Mammary epithelial cell (primary cell): ENCODE data around the gene ANO2.

Experiments used
- EZH2 ChIP-seq: IDR thresholded peaks from 2 replicates; pipeline ENCODE4 v1.6.1; 2012; ENCODE audit warnings: low read length, inconsistent platforms, borderline replicate concordance
- TF ChIP-seq, protein P1 (sequence below), 2 donors: IDR thresholded peaks in 1 of 2; conservative IDR thresholded peaks in 1 of 2; 2 replicates each; pipeline ENCODE4 v1.5.1; 2011 to 2012; ENCODE audit warnings: inconsistent platforms in 2 of 2, low read length in 2 of 2, mild to moderate bottlenecking in 2 of 2, control low read depth in 1 of 2, low read depth in 1 of 2; ENCODE audit not compliant: insufficient read depth in 1 of 2; ENCODE audit errors: extremely low read depth in 1 of 2

DNA sequence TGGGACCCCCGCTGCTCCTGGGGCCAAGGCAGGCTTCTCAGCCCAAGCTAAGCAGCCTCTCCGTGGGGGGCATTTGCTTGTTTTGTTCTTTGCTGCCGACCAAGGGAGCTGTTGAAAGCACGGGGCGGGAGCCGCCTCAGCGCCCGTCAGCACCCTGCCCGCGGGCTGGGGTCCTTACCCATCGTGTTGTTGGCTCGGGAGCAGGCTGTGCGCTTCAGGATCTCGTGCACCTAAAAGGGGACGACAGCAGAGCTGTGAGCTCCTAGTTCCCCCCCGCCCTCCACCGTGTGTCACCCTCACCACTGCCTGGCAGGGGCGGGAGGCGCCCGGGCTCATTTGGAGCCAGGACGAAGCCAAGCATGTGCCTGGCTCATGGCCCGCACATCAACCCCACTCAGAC is 117.5 kb downstream of the ANO2 start:
- TF ChIP-seq EZH2 = no peak
- TF ChIP-seq, protein P1, sequence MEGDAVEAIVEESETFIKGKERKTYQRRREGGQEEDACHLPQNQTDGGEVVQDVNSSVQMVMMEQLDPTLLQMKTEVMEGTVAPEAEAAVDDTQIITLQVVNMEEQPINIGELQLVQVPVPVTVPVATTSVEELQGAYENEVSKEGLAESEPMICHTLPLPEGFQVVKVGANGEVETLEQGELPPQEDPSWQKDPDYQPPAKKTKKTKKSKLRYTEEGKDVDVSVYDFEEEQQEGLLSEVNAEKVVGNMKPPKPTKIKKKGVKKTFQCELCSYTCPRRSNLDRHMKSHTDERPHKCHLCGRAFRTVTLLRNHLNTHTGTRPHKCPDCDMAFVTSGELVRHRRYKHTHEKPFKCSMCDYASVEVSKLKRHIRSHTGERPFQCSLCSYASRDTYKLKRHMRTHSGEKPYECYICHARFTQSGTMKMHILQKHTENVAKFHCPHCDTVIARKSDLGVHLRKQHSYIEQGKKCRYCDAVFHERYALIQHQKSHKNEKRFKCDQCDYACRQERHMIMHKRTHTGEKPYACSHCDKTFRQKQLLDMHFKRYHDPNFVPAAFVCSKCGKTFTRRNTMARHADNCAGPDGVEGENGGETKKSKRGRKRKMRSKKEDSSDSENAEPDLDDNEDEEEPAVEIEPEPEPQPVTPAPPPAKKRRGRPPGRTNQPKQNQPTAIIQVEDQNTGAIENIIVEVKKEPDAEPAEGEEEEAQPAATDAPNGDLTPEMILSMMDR (conservative IDR thresholded peaks at IDR 0.05 in 1 of 2, IDR thresholded peaks at IDR 0.05 in 1 of 2; ENCODE audit: extremely low read depth in 1 of 2, insufficient read depth in 1 of 2, low read depth in 1 of 2, low read length in 2 of 2) = no peak
